Kidney capillary endothelial cell (primary cell): ENCODE results near the gene CUX1.
"Not testable (repeated sequence)": the region's sequence is repeated elsewhere in the genome, so short reads cannot be mapped to it uniquely, and the experiment has no call there.

Experiments
- DNase-seq: peaks from one replicate; pipeline ENCODE4 v3.0.0-alpha.2; 2018; ENCODE audit warnings: low spot score

The CUX1 gene

GRCh38 chr7:101917566-101917965 lies 100.1 kb downstream of the CUX1 start:
- no peak for DNase-seq

- no peak for DNase-seq
Observed at GRCh38 chr7:101918426-101918825, 101.0 kb downstream of the CUX1 start.

- no peak for DNase-seq
Observed at GRCh38 chr7:101919363-101920115, 102.1 kb downstream of the CUX1 start.

- DNase-seq: no peak
Observed at GRCh38 chr7:101921061-101921460, 103.6 kb downstream of the CUX1 start.

GRCh38 chr7:101921546-101922489 lies 104.4 kb downstream of the CUX1 start:
- DNase-seq: not testable (repeated sequence)

- DNase-seq: no peak
Observed at GRCh38 chr7:101922631-101923601, 105.5 kb downstream of the CUX1 start.

- no peak for DNase-seq
Observed at GRCh38 chr7:101923602-101923985, 106.2 kb downstream of the CUX1 start.

GRCh38 chr7:101924171-101924570 lies 106.7 kb downstream of the CUX1 start:
- peak; percentile 62 for DNase-seq

GRCh38 chr7:101926265-101926664 lies 108.8 kb downstream of the CUX1 start:
- no peak for DNase-seq

- DNase-seq: no peak
Observed at GRCh38 chr7:101927389-101927788, 110.0 kb downstream of the CUX1 start.

- DNase-seq: peak; percentile 77
Observed at GRCh38 chr7:101927802-101928201, 110.4 kb downstream of the CUX1 start.

GRCh38 chr7:101929256-101929655 lies 111.8 kb downstream of the CUX1 start:
- DNase-seq: no peak

- DNase-seq: not testable (repeated sequence)
Observed at GRCh38 chr7:101929911-101930310, 112.5 kb downstream of the CUX1 start.

- DNase-seq: no peak
Observed at GRCh38 chr7:101932083-101932482, 114.7 kb downstream of the CUX1 start.

- DNase-seq: no peak
Observed at GRCh38 chr7:101933028-101933427, 115.6 kb downstream of the CUX1 start.

- no peak for DNase-seq
Observed at GRCh38 chr7:101933688-101934121, 116.3 kb downstream of the CUX1 start.

GRCh38 chr7:101934618-101935017 lies 117.2 kb downstream of the CUX1 start:
- no peak for DNase-seq

GRCh38 chr7:101935521-101936141 lies 118.2 kb downstream of the CUX1 start:
- no peak for DNase-seq

GRCh38 chr7:101936223-101936610 lies 118.8 kb downstream of the CUX1 start:
- no peak for DNase-seq

GRCh38 chr7:101936611-101937231 lies 119.3 kb downstream of the CUX1 start:
- DNase-seq: no peak
